GM23338 (cell line): ENCODE data around the gene TAAR5. TPM values are rescaled to one million over a fixed set of nuclear protein-coding genes. Genes with fewer than 3 reads are reported as not detected.

Source experiments
- ATAC-seq: fragments of 200-7000 bp; cut with Tn5 transposase; 3 replicates; pipeline ENCODE4 v1.9.1; 2020
- DNase-seq: peaks from one replicate; pipeline ENCODE4 v3.0.0-alpha.2; 2015; ENCODE audit warnings: low spot score
- H2AFZ ChIP-seq: fragments of 200-600 bp; sonication (generic); 2 replicates; pipeline ENCODE4 v1.8.0; 2016; ENCODE audit warnings: antibody characterized with exemption, mild to moderate bottlenecking, moderate library complexity
- H3F3A ChIP-seq: fragments of 200-600 bp; sonication (generic); replicated peaks from 2 replicates; pipeline ENCODE4 v1.8.0; 2017; ENCODE audit warnings: antibody characterized with exemption, mixed run types, low read depth
- H3K27ac ChIP-seq: fragments of 200-600 bp; sonication (generic); 2 replicates; pipeline ENCODE4 v1.6.1; 2016; ENCODE audit warnings: low read depth
- H3K27me3 ChIP-seq: fragments of 200-600 bp; sonication (generic); 2 replicates; pipeline ENCODE4 v1.8.0; 2016; ENCODE audit warnings: mild to moderate bottlenecking, mixed run types, moderate library complexity; ENCODE audit not compliant: insufficient read depth
- H3K36me3 ChIP-seq: fragments of 200-600 bp; sonication (generic); 2 replicates; pipeline ENCODE4 v1.8.0; 2016; ENCODE audit warnings: mild to moderate bottlenecking; ENCODE audit not compliant: insufficient read depth
- H3K4me1 ChIP-seq: fragments of 200-600 bp; sonication (generic); 2 replicates; pipeline ENCODE4 v1.8.0; 2016; ENCODE audit warnings: mild to moderate bottlenecking, moderate library complexity; ENCODE audit not compliant: insufficient read depth
- H3K4me2 ChIP-seq: fragments of 200-600 bp; sonication (generic); 2 replicates; pipeline ENCODE4 v1.7.1; 2017; ENCODE audit warnings: mixed run types
- H3K4me3 ChIP-seq: fragments of 200-600 bp; sonication (generic); 2 replicates; pipeline ENCODE4 v1.6.1; 2016; ENCODE audit warnings: mixed run types
- H3K79me2 ChIP-seq: fragments of 200-600 bp; sonication (generic); replicated peaks from 2 replicates; pipeline ENCODE4 v1.8.0; 2017; ENCODE audit warnings: mild to moderate bottlenecking; ENCODE audit not compliant: insufficient read depth
- H3K9me2 ChIP-seq: fragments of 200-600 bp; sonication (generic); 2 replicates; pipeline ENCODE4 v1.8.0; 2017; ENCODE audit not compliant: insufficient read depth
- H4K20me1 ChIP-seq: fragments of 200-600 bp; sonication (generic); replicated peaks from 2 replicates; pipeline ENCODE4 v1.8.0; 2017; ENCODE audit warnings: mild to moderate bottlenecking; ENCODE audit not compliant: insufficient read depth
- H3K27ac Mint-ChIP-seq: 2 replicates; pipeline ENCODE4 v1.8.0; 2020; ENCODE audit warnings: inconsistent platforms, mild to moderate bottlenecking, moderate library complexity, mixed read lengths
- H3K27me3 Mint-ChIP-seq: 3 replicates; pipeline ENCODE4 v1.8.0; 2022; ENCODE audit warnings: low read depth, mild to moderate bottlenecking, moderate library complexity, mixed read lengths, inconsistent platforms; ENCODE audit not compliant: insufficient read depth, poor library complexity
- H3K36me3 Mint-ChIP-seq: 3 replicates; pipeline ENCODE4 v1.8.0; 2021; ENCODE audit warnings: low read depth, mild to moderate bottlenecking, inconsistent platforms, moderate library complexity, mixed read lengths
- H3K4me1 Mint-ChIP-seq: 3 replicates; pipeline ENCODE4 v1.8.0; 2020; ENCODE audit warnings: mild to moderate bottlenecking, inconsistent platforms, mixed read lengths
- H3K4me3 Mint-ChIP-seq: 3 replicates; pipeline ENCODE4 v1.8.0; 2021; ENCODE audit warnings: moderate library complexity, mild to moderate bottlenecking, inconsistent platforms, mixed read lengths
- H3K9me3 Mint-ChIP-seq: 3 replicates; pipeline ENCODE4 v1.8.0; 2020; ENCODE audit warnings: moderate library complexity, mild to moderate bottlenecking, inconsistent platforms, mixed read lengths
- EZH2 ChIP-seq: fragments of 200-600 bp; sonication (generic); IDR thresholded peaks from one replicate; pipeline ENCODE4 v1.8.0; 2017; ENCODE audit warnings: antibody characterized with exemption, mild to moderate bottlenecking, low read depth; ENCODE audit not compliant: unreplicated experiment
- EZH2phosphoT487 ChIP-seq: fragments of 200-600 bp; sonication (generic); IDR thresholded peaks from one replicate; pipeline ENCODE4 v1.8.1; 2018; ENCODE audit warnings: antibody characterized with exemption; ENCODE audit not compliant: unreplicated experiment
- JUNB ChIP-seq: IDR thresholded peaks from one replicate; pipeline ENCODE4 v1.6.1; 2016; ENCODE audit warnings: antibody characterized with exemption; ENCODE audit not compliant: unreplicated experiment
- ZNF331 ChIP-seq: fragments of 250-450 bp; sonication (Bioruptor Pico); IDR thresholded peaks from 2 replicates; pipeline ENCODE4 v1.5.0; 2020; ENCODE audit warnings: low read depth, mild to moderate bottlenecking, moderate library complexity
- polyA plus RNA-seq: library from polyadenylated mRNA; unstranded; fragments of >200 nt; fragmentation: Nextera tagmentation; extraction: Ambion mirVana; gene quantifications from 2 replicates; pipeline ENCODE4 v1.2.1, GENCODE V29; 2016
- total RNA-seq: library from RNA; depleted of rRNA; stranded (reverse); fragments of >200 nt; shearing (Covaris generic); gene quantifications from 2 replicates; pipeline ENCODE4 v1.2.3, GENCODE V29; 2014
- TF ChIP-seq, protein P1 (sequence below): IDR thresholded peaks from one replicate; pipeline ENCODE4 v1.6.1; 2018; ENCODE audit warnings: antibody characterized with exemption; ENCODE audit not compliant: unreplicated experiment
- TF ChIP-seq, protein P2 (sequence below): IDR thresholded peaks from 2 replicates; pipeline ENCODE4 v1.6.1; 2016; ENCODE audit warnings: antibody characterized with exemption
- TF ChIP-seq, protein P3 (sequence below), 2 experiments: fragments of 200-600 bp in 1 of 2; sonication (generic) in 1 of 2; conservative IDR thresholded peaks; 2 replicates each; pipeline versions ENCODE4 v1.5.1 to v1.6.1; 2016 to 2017; ENCODE audit warnings: antibody characterized with exemption in 2 of 2, low read depth in 2 of 2, mild to moderate bottlenecking in 2 of 2, moderate library complexity in 1 of 2

TAAR5 gene
- total and polyA plus RNA-seq, 2 experiments from 2014 or later = not detected

DNA sequence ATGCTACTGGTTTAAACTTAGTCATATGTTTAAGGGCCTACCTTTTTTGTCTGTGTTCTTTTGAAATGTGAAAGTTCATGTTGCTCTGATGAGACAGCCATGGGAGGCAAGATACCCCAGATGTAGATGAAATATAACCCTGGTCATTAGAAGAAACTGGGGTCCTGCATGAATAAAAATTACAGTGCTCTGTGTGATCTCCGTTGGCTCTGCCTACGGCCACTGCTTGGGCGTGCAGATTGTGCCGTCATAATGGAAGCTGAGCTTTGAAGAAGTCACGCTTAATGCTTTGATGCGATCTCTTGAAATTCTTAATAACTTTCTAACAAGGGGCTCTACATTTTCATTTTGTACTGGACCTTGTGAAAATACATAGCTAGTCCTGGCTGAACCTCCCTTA, 34.6 kb upstream of the TAAR5 start, which contains the start of gene TAAR2 (continued):
- TF ChIP-seq, protein P1, sequence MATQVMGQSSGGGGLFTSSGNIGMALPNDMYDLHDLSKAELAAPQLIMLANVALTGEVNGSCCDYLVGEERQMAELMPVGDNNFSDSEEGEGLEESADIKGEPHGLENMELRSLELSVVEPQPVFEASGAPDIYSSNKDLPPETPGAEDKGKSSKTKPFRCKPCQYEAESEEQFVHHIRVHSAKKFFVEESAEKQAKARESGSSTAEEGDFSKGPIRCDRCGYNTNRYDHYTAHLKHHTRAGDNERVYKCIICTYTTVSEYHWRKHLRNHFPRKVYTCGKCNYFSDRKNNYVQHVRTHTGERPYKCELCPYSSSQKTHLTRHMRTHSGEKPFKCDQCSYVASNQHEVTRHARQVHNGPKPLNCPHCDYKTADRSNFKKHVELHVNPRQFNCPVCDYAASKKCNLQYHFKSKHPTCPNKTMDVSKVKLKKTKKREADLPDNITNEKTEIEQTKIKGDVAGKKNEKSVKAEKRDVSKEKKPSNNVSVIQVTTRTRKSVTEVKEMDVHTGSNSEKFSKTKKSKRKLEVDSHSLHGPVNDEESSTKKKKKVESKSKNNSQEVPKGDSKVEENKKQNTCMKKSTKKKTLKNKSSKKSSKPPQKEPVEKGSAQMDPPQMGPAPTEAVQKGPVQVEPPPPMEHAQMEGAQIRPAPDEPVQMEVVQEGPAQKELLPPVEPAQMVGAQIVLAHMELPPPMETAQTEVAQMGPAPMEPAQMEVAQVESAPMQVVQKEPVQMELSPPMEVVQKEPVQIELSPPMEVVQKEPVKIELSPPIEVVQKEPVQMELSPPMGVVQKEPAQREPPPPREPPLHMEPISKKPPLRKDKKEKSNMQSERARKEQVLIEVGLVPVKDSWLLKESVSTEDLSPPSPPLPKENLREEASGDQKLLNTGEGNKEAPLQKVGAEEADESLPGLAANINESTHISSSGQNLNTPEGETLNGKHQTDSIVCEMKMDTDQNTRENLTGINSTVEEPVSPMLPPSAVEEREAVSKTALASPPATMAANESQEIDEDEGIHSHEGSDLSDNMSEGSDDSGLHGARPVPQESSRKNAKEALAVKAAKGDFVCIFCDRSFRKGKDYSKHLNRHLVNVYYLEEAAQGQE = no peak
- TF ChIP-seq, protein P2, sequence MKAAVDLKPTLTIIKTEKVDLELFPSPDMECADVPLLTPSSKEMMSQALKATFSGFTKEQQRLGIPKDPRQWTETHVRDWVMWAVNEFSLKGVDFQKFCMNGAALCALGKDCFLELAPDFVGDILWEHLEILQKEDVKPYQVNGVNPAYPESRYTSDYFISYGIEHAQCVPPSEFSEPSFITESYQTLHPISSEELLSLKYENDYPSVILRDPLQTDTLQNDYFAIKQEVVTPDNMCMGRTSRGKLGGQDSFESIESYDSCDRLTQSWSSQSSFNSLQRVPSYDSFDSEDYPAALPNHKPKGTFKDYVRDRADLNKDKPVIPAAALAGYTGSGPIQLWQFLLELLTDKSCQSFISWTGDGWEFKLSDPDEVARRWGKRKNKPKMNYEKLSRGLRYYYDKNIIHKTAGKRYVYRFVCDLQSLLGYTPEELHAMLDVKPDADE = no peak
- no peak for TF ChIP-seq ZNF331 (CRISPR knock-in tag)
- no peak for TF ChIP-seq EZH2
- TF ChIP-seq, protein P3, sequence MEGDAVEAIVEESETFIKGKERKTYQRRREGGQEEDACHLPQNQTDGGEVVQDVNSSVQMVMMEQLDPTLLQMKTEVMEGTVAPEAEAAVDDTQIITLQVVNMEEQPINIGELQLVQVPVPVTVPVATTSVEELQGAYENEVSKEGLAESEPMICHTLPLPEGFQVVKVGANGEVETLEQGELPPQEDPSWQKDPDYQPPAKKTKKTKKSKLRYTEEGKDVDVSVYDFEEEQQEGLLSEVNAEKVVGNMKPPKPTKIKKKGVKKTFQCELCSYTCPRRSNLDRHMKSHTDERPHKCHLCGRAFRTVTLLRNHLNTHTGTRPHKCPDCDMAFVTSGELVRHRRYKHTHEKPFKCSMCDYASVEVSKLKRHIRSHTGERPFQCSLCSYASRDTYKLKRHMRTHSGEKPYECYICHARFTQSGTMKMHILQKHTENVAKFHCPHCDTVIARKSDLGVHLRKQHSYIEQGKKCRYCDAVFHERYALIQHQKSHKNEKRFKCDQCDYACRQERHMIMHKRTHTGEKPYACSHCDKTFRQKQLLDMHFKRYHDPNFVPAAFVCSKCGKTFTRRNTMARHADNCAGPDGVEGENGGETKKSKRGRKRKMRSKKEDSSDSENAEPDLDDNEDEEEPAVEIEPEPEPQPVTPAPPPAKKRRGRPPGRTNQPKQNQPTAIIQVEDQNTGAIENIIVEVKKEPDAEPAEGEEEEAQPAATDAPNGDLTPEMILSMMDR (conservative IDR thresholded peaks at IDR 0.05; ENCODE audit: low read depth in 2 of 2) = no peak

DNA sequence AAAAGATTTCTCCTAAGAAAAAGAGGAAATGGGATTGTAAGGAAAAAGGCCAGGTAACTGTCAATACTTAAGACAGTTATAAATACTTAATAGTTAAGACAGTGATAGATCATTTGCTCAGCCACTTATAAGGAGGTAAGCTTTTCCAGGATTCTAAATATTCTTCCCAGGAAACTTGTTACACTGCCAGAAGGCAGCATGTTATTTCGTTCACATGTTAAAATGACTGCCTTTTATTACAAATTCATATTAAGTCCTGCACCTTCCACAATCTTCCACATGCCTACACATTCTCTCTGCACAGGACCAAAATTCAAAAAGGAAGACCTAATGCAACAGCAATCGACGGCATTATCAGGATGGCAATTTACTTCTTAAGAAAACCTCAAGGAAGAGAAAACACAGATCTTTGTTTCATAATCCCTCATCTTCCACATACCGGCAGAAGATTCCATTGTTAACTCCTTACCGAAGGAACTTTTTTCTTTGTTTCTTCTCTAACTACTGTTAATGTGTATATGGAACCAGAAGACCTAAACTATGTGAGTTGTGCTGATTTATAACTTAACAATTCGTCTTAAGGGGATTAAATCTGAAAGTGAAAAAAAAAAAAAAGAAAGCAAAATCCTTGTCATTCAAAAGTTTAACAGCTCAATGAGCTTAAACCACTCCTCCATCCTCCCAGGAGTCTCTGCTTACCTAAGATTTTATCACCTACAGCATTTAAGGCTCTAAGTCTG, 33.7 kb upstream of the TAAR5 start:
- no peaks in the 10 kb centered on the region for H3F3A ChIP-seq
- H3K9me2 ChIP-seq = no peaks in the 10 kb centered on the region
- Mint-ChIP-seq H3K36me3 (no peaks in the 10 kb centered on the region), H3K27ac (no peak overlapping the region), H3K9me3 (peaks cover 11% of the 10 kb centered on the region; the same call in 2 of the 3 replicates), H3K4me3 (no peak overlapping the region), H3K4me1 (no peaks in the 10 kb centered on the region), H3K27me3 (no peaks in the 10 kb centered on the region)
- no peaks in the 10 kb centered on the region for H3K79me2 ChIP-seq
- H3K27ac ChIP-seq = no peak overlapping the region
- H3K36me3 ChIP-seq = no peaks in the 10 kb centered on the region
- no peaks in the 10 kb centered on the region for H4K20me1 ChIP-seq
- no peak for DNase-seq
- H3K4me2 ChIP-seq = no peak overlapping the region
- no peaks in the 10 kb centered on the region for H3K27me3 ChIP-seq
- ATAC-seq = no peak
- no peaks in the 10 kb centered on the region for H3K4me1 ChIP-seq
- peak overlapping the region; percentile 39; the same call in 1 of the 2 replicates for H2AFZ ChIP-seq
- no peak overlapping the region for H3K4me3 ChIP-seq
- no peak for TF ChIP-seq JUNB
- TF ChIP-seq, protein P3 (conservative IDR thresholded peaks at IDR 0.05; ENCODE audit: low read depth in 2 of 2) = no peak
- TF ChIP-seq EZH2phosphoT487 = no peak
- TF ChIP-seq ZNF331 (CRISPR knock-in tag) = no peak
- TF ChIP-seq, protein P1 = no peak
